GM12872 (cell line): ENCODE data around the gene C16orf46.

ENCODE experiments used
- TF ChIP-seq, protein P1 (sequence below): IDR thresholded peaks from 3 replicates; pipeline ENCODE4 v1.5.1; 2011; ENCODE audit warnings: low read depth, mild to moderate bottlenecking, low read length, moderate library complexity; ENCODE audit not compliant: insufficient read depth

C16orf46 gene

DNA sequence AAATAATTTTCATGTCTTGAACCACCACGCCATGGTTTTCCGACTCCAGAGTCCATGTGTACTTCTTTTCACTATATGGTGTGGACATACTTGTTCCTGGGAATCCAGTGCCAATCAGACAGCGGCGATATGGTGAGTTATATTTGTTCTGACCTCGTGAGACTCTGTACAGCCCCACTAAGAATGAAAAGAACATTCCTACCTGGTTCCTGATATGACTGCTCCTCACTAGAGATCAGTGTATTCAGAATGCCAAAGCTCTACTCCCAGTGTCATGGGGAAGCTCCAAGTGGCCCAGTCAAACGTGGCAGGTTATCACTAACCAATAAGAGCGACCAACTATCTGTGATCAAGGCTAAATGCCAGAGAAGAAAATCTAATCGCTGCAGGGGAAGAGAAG lies 6.1 kb downstream of the C16orf46 start:
- TF ChIP-seq, protein P1, sequence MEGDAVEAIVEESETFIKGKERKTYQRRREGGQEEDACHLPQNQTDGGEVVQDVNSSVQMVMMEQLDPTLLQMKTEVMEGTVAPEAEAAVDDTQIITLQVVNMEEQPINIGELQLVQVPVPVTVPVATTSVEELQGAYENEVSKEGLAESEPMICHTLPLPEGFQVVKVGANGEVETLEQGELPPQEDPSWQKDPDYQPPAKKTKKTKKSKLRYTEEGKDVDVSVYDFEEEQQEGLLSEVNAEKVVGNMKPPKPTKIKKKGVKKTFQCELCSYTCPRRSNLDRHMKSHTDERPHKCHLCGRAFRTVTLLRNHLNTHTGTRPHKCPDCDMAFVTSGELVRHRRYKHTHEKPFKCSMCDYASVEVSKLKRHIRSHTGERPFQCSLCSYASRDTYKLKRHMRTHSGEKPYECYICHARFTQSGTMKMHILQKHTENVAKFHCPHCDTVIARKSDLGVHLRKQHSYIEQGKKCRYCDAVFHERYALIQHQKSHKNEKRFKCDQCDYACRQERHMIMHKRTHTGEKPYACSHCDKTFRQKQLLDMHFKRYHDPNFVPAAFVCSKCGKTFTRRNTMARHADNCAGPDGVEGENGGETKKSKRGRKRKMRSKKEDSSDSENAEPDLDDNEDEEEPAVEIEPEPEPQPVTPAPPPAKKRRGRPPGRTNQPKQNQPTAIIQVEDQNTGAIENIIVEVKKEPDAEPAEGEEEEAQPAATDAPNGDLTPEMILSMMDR, result no peak

DNA sequence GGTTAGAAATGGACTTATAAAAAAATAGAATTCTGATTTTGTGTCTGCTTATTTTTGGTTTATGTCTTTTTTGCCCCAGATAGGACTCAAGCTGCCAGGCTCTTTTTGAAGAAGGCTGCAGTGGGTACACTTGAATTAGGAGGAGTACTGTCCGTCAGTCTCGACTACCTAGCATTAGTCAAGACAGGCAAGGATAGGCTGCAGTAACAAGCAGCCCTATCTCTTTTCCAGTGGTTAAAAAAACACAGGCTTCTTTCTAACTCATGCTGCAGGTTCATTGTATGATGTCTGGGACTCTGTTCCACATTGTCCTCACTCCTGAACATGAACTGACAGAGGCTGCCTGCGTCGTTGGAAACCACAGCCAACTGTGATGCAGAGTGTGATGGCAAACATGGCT lies 8.0 kb downstream of the C16orf46 start:
- TF ChIP-seq, protein P1, result no peak

DNA sequence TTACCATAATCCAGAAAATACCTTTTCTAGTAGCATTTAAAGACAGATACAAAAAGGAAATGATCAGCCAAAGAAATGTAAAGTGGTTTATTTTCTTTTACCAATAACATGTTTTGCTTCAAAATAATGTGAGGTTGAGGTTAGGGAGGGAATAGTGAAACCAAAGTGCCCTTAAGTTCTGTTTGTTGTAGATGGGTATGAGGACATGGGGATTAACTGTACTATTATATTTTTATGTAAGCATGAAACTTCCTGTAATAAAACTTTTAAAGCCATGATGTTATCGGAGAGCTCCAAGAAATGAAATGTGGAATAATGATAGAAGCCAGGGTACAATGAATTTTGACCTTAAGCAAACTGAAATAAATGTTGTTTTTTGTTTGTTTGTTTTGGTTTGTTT lies 9.9 kb downstream of the C16orf46 start:
- TF ChIP-seq, protein P1, result no peak

DNA sequence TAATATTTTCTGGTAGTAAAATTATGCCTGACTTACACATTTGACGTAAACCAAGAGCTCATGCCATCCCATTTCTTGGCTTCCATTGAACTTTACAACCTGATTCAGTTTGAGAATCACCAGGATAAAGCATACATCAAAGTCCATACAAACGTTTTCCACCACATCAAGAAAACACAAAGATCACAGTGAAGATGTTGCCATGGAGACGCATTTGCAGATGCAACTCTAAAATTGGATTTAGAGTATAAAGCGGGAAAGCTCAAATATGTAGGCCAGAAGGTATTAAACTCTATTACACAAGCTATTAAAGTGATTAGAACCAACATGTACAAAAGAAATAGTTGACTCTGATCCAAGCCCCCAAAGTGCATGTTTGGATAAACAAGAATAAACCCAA lies 10.4 kb downstream of the C16orf46 start:
- TF ChIP-seq, protein P1, result no peak

DNA sequence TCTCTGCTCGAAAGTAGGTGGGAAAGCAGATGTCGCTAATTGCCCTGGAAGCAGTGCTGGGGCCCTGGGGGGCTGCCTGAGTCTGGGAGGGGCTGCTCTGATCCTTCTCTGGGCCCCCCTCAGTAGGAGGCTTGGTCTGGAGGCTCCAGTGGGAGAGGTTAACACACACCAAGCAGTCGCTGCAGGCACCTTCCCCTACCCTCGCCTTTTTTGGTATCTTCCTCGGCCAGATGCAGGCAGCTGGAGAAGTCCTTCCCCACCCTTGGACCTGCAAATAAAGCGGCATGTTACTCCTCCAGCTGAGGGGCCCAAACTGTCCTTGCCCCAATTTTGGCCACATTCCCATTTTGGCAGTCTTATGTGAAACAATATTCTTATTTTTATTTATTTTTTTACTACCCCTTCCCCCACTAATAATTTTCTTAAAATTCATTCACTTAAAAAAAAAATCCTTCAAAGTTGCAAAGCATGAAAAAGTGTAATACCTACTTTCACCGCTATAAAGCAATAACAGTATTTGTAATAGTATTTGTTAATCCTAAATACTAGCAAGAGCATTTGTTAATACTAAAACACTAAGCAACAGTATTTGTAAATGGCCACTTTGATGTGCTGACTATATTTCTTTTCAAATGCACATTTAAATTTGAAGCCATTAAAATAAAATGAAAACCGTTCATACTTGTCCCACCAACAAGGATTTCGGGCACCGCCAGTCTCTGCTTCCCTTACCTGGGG lies 15.0 kb downstream of the C16orf46 start:
- TF ChIP-seq, protein P1, result no peak

DNA sequence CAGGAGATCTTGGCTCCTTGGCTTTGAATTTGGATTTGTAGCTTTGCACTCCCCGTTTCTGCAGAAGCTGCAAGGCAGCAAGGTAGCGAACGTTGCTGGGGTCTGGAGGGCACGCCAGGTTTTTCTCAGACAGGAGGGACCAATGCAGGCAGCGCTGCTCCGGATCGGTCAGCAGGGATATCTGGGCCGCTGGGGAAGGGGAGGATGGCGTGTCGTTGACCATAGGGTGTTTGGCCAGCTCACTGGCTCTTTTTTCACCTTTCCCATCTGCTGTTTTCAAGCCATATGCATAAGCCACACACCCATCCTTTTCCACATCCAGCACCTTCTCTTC lies 15.8 kb downstream of the C16orf46 start:
- TF ChIP-seq, protein P1, result no peak

DNA sequence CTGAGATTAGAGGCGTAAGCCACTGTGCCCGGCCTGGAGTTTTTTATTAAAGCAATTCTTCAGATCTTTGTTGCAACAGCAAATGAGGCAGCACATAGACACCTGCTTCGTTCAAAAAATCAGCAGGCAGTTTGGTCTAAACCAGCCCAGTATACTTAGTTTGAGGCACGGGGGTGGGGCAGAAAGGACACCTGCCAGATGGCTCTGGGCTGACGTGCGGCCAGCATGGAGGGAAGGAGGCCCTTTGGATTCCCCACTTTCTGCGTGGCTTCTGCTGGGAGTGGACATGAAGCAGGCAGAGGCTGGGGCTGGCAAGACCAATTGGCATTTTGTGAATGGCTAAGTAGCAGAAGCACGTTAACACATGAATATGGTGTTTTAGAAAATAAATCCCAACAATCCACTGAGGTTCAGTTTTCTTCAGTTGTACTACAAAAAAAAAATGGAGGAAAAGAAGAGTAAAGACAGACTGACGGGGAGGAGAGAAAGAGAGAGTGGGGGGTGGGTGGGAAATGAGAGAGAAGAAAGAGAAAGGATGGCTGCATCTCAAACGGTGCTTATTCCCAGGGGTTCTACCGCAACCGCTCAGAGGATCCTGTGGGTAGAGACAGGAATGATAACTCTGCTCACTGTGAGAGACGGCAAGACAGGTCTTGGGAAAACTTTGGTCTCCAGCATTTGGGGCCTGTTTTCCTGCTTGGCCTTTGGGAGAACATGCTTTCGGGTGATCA lies 16.3 kb downstream of the C16orf46 start:
- TF ChIP-seq, protein P1, result no peak
